Colonic mucosa (tissue), 4 donors: ENCODE results near the gene R3HDM2. TPM values are rescaled to one million over a fixed set of nuclear protein-coding genes. Genes with fewer than 3 reads are reported as not detected.
"Not testable (repeated sequence)": the region's sequence is repeated elsewhere in the genome, so short reads cannot be mapped to it uniquely, and the experiment has no call there.

Experiments used
- DNase-seq: peaks from one replicate; pipeline ENCODE4 v3.0.0-alpha.2; 2020
- H3K27ac ChIP-seq: fragments of 200-600 bp; one replicate; pipeline ENCODE4 v1.8.0; 2021
- H3K27me3 ChIP-seq: fragments of 200-600 bp; one replicate; pipeline ENCODE4 v1.8.0; 2021
- H3K36me3 ChIP-seq: fragments of 200-600 bp; one replicate; pipeline ENCODE4 v1.8.0; 2021
- H3K4me1 ChIP-seq: fragments of 200-600 bp; one replicate; pipeline ENCODE4 v1.8.0; 2021; ENCODE audit warnings: mild to moderate bottlenecking
- H3K4me3 ChIP-seq: fragments of 200-600 bp; one replicate; pipeline ENCODE4 v1.8.0; 2021
- H3K9ac ChIP-seq, 2 donors: one replicate each; pipeline ENCODE4 v1.7.0; 2013; ENCODE audit warnings: control low read depth in 2 of 2, low read depth in 2 of 2, low read length in 2 of 2
- H3K9me3 ChIP-seq: fragments of 200-600 bp; one replicate; pipeline ENCODE4 v1.8.0; 2021
- intact Hi-C: fragments of 100-400 bp; cut with DNase I; formaldehyde crosslinking; loops from one replicate; pipeline ENCODE4 v1.14.1; 2022
- total RNA-seq, 2 donors: library from RNA; stranded (reverse); fragmentation: NEBNext Ultra II Directional in 1 of 2; extraction: Animal tissue kit (Norgen Biotek cat#: 25700) in 1 of 2; gene quantifications; one replicate each; pipeline ENCODE4 v1.2.1, GENCODE V29; 2021
- TF ChIP-seq, protein P1 (sequence below): fragments of 200-600 bp; IDR thresholded peaks from one replicate; pipeline ENCODE4 v1.8.0; 2022; ENCODE audit warnings: antibody characterized with exemption, mild to moderate bottlenecking
- donor health status: healthy.
- donor health status: DM: no; HTN: no; CAD: no.
- donor health status: DM: no; HTN: no; CAD: no.

Gene R3HDM2
- total RNA-seq, 2 donors from 2014 or later: 41.0 to 60.4 TPM

DNA sequence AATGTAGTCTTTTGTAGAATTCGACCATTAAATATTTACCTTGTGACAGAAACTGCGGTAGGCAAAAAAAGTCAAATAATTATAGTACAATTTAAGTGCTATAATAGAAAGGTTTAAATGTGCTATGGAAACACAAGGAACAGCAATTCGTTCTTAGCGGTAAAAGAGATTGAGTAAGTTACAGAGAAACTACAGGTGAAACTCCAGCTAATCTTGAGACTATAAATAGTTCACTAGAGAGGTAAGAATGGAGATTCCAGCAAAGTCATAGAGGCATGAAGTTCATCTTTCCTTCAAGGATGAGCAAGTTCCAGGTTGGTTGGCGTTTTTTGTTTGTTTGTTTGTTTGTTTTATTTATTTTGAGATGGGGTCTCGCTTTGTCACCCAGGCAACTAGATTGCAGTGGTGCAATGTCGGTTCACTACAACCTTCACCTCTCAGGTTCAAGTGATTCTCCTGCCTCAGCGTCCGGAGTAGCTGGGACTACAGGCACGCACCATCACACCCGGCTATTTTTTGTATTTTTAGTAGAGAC lies 878 bp upstream of the R3HDM2 start:
- no peaks in the 10 kb centered on the region for H3K4me1 ChIP-seq
- TF ChIP-seq, protein P1, sequence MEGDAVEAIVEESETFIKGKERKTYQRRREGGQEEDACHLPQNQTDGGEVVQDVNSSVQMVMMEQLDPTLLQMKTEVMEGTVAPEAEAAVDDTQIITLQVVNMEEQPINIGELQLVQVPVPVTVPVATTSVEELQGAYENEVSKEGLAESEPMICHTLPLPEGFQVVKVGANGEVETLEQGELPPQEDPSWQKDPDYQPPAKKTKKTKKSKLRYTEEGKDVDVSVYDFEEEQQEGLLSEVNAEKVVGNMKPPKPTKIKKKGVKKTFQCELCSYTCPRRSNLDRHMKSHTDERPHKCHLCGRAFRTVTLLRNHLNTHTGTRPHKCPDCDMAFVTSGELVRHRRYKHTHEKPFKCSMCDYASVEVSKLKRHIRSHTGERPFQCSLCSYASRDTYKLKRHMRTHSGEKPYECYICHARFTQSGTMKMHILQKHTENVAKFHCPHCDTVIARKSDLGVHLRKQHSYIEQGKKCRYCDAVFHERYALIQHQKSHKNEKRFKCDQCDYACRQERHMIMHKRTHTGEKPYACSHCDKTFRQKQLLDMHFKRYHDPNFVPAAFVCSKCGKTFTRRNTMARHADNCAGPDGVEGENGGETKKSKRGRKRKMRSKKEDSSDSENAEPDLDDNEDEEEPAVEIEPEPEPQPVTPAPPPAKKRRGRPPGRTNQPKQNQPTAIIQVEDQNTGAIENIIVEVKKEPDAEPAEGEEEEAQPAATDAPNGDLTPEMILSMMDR: no peak
- peak overlapping the region; percentile 61 for H3K4me3 ChIP-seq
- H3K36me3 ChIP-seq: no peaks in the 10 kb centered on the region
- no peak for DNase-seq
- intact Hi-C loops: no loop called here
- H3K9me3 ChIP-seq: no peaks in the 10 kb centered on the region
- H3K27ac ChIP-seq: peak overlapping the region; percentile 89
- H3K9ac ChIP-seq: peak overlapping the region in 1 of 2 donors; percentile 61
- no peaks in the 10 kb centered on the region for H3K27me3 ChIP-seq

DNA sequence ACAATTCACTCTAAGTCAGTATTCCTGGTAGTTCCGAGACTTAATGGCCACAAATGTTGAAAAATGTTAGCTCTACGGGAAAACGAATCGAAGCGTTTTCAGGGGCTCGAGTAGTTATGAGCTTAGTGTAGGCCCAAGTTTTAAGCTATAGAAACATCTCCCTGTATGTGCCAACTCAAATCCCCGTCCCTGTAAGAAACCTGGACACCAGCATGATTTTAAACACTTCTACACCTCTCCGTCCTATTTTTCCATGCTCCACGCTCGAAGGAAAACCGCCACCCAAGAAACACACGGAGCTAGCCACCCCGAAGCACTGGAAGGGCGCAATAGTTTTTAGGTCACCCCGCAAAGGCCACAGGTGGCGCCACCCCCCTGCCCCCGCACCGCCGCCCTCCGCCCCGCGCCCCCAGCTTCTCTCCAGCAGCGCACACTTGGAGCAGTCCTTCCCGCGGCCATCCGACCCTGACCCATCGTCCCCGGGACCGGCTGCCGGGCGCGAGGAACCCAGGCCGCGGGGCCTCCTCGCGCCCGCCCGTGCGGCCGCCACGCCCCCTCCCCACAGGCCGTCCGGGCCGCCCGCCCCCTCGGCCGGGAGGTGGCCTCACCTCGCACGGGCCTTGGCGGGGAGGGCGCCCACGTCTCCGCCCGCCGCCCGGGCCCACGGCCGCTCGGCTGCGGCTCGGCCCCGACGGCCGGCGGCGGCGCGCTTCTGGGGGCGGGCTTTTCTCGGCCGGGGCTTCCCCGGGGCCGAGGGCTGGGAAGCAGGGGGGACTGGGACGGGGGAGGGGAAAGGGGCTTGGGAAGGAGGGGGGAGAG lies 522 bp downstream of the R3HDM2 start:
- peak; percentile 47 for DNase-seq
- TF ChIP-seq, protein P1: no peak
- Histone ChIP-seq H3K9ac (peak overlapping the region; percentile 71 to 81), H3K36me3 (no peaks in the 10 kb centered on the region), H3K4me3 (peak overlapping the region; percentile 61), H3K27me3 (no peaks in the 10 kb centered on the region), H3K4me1 (no peaks in the 10 kb centered on the region), H3K9me3 (no peaks in the 10 kb centered on the region), H3K27ac (peak overlapping the region; percentile 89)
- intact Hi-C loops: no loop called here

DNA sequence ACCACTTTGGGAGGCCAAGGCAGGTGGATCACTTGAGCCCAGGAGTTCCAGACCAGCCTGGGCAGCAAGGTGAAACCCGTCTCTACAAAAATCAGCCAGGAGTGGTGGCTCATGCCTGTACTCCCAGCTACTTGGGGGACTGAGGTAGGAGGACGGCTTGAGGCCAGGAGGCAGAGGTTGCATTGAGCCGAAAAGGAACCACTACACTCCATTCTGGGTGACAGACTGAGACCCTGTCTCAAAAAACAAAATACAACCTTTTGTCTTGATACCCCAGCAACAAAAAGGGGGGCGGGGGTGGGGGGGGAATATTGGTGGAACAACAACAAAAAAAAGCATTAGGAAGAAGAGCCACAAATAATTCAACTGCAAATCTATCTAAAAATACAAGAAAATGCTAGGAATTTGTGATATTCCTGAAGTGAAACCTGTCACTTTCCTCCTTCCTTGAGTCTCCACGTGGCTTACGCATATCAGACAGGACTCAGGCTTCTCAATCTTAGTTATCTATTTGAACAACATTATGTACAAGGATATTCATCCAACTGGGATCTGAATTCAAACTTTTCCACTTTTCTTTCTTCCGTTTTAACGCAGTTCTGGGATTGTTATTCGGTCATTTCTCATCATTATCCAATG lies 1.3 kb downstream of the R3HDM2 start:
- no peaks in the 10 kb centered on the region for H3K9me3 ChIP-seq
- H3K4me3 ChIP-seq: peak overlapping the region; percentile 61
- TF ChIP-seq, protein P1: no peak
- intact Hi-C loops: no loop called here
- H3K36me3 ChIP-seq: no peaks in the 10 kb centered on the region
- H3K9ac ChIP-seq: peak overlapping the region; percentile 71 to 81
- peak overlapping the region; percentile 89 for H3K27ac ChIP-seq
- no peaks in the 10 kb centered on the region for H3K27me3 ChIP-seq
- no peaks in the 10 kb centered on the region for H3K4me1 ChIP-seq
- no peak for DNase-seq

DNA sequence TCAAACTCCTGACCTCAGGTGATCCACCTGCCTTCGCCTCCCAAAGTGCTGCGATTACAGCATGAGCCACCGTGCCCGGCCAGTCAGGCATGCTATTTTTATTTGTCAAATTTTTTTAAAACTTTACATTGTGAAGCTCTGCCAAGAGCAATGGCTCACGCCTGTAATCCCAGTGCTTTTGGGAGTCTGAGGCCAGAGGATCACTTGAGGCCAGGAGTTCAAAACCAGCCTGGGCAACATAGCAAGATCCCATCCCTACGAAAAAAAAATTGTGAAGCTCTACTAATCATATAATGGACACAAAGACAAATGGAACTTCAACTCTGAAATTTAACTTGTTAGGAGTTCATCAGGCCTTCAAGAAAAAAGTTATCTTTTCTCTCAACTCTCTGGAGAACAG lies 1.9 kb downstream of the R3HDM2 start:
- TF ChIP-seq, protein P1: no peak
- no peak overlapping the region for H3K4me3 ChIP-seq
- intact Hi-C loops: no loop called here
- no peaks in the 10 kb centered on the region for H3K9me3 ChIP-seq
- no peak for DNase-seq
- no peaks in the 10 kb centered on the region for H3K4me1 ChIP-seq
- no peaks in the 10 kb centered on the region for H3K27me3 ChIP-seq
- no peaks in the 10 kb centered on the region for H3K36me3 ChIP-seq
- no peak overlapping the region for H3K27ac ChIP-seq
- H3K9ac ChIP-seq: no peak overlapping the region

DNA sequence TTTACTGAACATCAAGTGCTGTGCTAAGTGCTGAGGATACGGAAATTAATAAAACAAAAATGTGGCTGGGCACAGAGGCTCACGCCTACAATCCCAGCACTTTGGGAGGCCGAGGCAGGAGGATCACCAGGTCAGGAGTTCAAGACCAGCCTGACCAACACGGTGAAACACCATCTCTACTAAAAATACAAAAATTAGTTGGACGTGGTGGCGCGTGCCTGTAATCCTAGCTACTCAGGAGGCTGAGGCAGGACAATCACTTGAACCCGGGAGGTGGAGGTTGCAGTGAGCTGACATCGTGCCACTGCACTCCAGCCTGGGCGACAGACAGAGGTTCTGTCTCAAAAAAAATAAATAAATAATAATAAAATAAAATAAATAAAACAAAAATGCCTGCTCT lies 3.9 kb downstream of the R3HDM2 start:
- H3K9me3 ChIP-seq, H3K9ac ChIP-seq, DNase-seq, H3K27ac ChIP-seq, H3K4me1 ChIP-seq, H3K4me3 ChIP-seq, H3K36me3 ChIP-seq, intact Hi-C loops, H3K27me3 ChIP-seq: not testable (repeated sequence)
